BLaER1 treated with 17β-estradiol and CSF1 and Interleukin-3, amounts not matched to agents 10 nM and 100 nM (cell line): Measurements from ENCODE around the gene SLIT3.

Source experiments
- H3K27ac ChIP-seq, 11 experiments: shearing (Covaris generic); formaldehyde crosslinking; 2 replicates each; pipeline ENCODE4 v1.8.1; 2022
- H3K27me3 ChIP-seq, 11 experiments: shearing (Covaris generic); formaldehyde crosslinking; 2 replicates each; pipeline ENCODE4 v1.8.1; 2022
- H3K36me3 ChIP-seq, 11 experiments: shearing (Covaris generic); formaldehyde crosslinking; 2 replicates each; pipeline ENCODE4 v1.8.1; 2022
- H3K4me1 ChIP-seq, 10 experiments: shearing (Covaris generic); formaldehyde crosslinking; 2 replicates each; pipeline ENCODE4 v1.8.1; 2022
- H3K4me2 ChIP-seq, 11 experiments: shearing (Covaris generic); formaldehyde crosslinking; 2 replicates each; pipeline ENCODE4 v1.8.1; 2022
- H3K4me3 ChIP-seq, 10 experiments: shearing (Covaris generic); formaldehyde crosslinking; 2 replicates each; pipeline ENCODE4 v1.8.1; 2022
- H3K9ac ChIP-seq, 11 experiments: shearing (Covaris generic); formaldehyde crosslinking; 2 replicates each; pipeline ENCODE4 v1.8.1; 2022
- H3K9me3 ChIP-seq, 11 experiments: shearing (Covaris generic); formaldehyde crosslinking; replicated peaks in 1 of 11; 2 replicates each; pipeline ENCODE4 v1.8.1; 2022
- H4K20me1 ChIP-seq, 11 experiments: shearing (Covaris generic); formaldehyde crosslinking; 2 replicates each; pipeline ENCODE4 v1.8.1; 2022
- Cebpa-rat ChIP-seq, 11 experiments: shearing (Covaris generic); IDR thresholded peaks; 2 replicates each; pipeline ENCODE4 v1.8.1; 2022

SLIT3 gene

DNA sequence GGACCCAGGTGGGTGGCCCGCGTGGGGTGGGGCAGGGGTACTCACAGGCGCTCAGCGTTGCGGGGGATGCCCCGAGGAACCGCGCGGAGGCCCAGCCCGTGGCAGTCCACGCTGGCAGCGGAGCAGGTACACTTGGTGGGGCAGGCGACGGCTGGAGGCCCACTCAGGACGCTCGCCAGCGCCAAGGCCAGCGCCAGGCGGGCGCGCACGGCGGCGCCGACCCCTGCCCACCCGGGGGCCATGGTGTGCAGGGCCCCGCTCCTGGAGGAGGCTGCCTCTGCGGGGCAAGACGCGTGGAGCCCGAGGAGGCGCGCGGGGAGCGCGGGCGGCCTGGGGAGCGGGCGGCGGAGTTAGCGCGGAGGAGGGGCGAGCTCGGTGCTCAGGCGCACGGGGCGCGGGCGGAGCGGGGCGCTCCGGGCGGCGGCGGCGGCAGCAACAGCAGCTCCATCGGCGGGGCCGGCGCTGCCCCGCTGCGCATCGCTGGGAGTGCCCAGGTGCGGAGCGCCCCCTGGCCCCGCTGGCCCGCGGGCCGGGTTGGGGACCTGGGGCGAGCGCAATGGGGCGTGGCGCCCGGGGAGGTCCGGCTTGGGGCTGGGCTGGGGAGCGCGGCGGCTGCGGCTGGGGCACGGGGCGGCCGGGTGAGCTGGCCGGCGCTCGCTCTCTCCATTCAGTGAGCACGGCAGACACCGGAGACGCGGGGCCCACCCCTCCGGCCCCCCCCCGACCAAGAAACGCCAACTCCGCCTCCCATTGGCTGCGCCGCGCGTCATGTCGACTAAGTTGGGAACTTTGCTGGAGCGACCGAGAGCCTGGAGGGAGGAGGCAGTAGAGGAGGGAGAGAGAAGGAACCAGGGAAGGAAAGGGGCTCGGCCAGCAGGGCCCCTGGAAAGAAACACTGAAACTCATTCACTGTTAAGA, at the start of gene SLIT3:
Gene SLIT3 (minus strand): TSS at position 672 of the 918 bp plus-strand sequence. CDS start 430 bp downstream, at position 242.
- TF ChIP-seq Cebpa-rat (IDR thresholded peaks at IDR 0.05), result no peak
- H3K27ac ChIP-seq, result no peak within 1 kb of the TSS
- H3K27me3 ChIP-seq, result peaks cover 28 to 44% (median 37%) of the 10 kb centered on the region in 11 experiments
- H3K9ac ChIP-seq, result no peak within 1 kb of the TSS
- H4K20me1 ChIP-seq, result 0 out of 22 replicates have a peak, but pooled peaks cover 0 to 4% (median 0%) of the 10 kb centered on the region in 11 experiments
- peak within 1 kb of the TSS in 8 of 10 experiments; percentile 42 to 62 (median 48); a peak in 15 of 20 replicates for H3K4me3 ChIP-seq
- H3K9me3 ChIP-seq, result peaks cover 0 to 9% (median 0%) of the 10 kb centered on the region in 11 experiments; a peak in 6 of 22 replicates
- peak within 1 kb of the TSS; percentile 24 to 74 (median 60); a peak in 18 of 22 replicates for H3K4me2 ChIP-seq
- peaks cover 0 to 5% (median 0%) of the 10 kb centered on the region in 10 experiments; a peak in 2 of 20 replicates for H3K4me1 ChIP-seq
- H3K36me3 ChIP-seq, result no peaks in the 10 kb centered on the region

DNA sequence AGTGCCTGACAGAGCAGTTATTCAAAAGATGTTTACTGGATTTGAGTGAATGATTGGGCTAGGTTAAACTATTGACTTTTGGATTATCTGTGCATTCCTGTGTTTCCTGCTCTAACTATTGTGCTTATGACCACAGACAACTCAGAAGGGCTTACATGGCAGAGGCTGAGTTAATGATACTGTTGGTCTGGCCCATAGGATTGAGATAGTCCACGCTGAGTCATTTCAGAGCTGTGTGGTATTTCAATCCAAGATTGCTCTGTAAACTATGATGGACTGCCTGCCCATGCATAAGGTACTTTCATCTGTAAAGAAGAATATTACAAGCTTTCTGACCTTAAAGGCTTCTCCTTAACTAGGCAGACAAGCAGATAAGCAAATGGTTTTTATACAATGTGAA, 49.1 kb upstream of the SLIT3 start:
- Histone ChIP-seq H3K4me3 (no peak overlapping the region), H3K4me1 (peaks cover 0 to 12% (median 1%) of the 10 kb centered on the region in 10 experiments; a peak in 8 of 20 replicates), H3K9ac (no peak overlapping the region), H4K20me1 (no peaks in the 10 kb centered on the region), H3K27me3 (no peaks in the 10 kb centered on the region), H3K4me2 (no peak overlapping the region), H3K36me3 (no peaks in the 10 kb centered on the region), H3K27ac (no peak overlapping the region), H3K9me3 (no peaks in the 10 kb centered on the region)
- no peak for TF ChIP-seq Cebpa-rat (IDR thresholded peaks at IDR 0.05)

DNA sequence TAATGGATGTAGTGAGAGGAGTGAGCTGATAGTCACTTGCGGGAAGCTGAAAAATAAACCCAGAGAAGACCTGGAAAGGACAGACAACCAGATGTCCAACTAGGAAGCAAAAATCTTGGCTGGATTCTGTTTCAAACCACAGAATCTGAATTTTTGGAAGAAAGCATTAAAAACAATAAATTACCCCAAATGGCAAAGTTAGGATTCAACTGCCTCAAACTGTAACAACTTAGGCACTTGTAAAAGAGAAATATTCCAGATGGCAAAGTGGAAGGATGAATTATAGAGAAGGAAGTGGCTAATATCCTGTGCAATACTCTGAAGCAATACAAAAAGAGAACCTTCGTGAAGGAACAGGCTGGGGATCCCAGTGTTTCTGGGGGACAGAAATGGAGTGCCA, 46.8 kb upstream of the SLIT3 start:
- Histone ChIP-seq H3K27ac (peak overlapping the region in 1 of 11 experiments; percentile 16; a peak in 1 of 22 replicates), H3K9me3 (no peaks in the 10 kb centered on the region), H3K9ac (no peak overlapping the region)

DNA sequence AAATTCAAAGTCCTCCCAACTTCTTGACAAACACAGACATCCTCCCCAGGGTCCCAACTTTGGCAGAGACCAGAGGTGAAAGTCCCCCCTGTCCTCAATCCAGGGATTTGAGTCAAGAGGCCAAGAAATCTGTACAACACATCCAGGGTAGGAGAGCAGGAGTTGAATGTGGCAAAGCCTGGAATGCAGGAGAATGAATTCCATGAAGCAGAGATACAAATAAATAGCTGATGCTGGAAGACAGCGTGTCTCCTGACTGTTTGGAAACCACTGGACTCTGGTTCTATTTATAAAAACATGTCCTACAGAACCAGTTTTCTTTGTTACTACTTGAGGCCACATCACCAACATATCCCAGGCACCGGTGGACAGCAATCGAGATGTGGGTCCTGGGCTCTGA, 43.7 kb upstream of the SLIT3 start:
- Histone ChIP-seq H3K27me3 (no peaks in the 10 kb centered on the region), H3K4me1 (peaks cover 0 to 22% (median 1%) of the 10 kb centered on the region in 10 experiments; a peak in 8 of 20 replicates), H3K27ac (no peak overlapping the region), H4K20me1 (no peaks in the 10 kb centered on the region; a peak in 1 of 22 replicates), H3K9me3 (no peaks in the 10 kb centered on the region), H3K4me3 (no peak overlapping the region), H3K36me3 (no peaks in the 10 kb centered on the region), H3K9ac (no peak overlapping the region), H3K4me2 (no peak overlapping the region)
- no peak for TF ChIP-seq Cebpa-rat (IDR thresholded peaks at IDR 0.05)

More for the DNA sequence above, 46.8 kb upstream of the SLIT3 start:
- H3K36me3 ChIP-seq, result no peaks in the 10 kb centered on the region
- no peak overlapping the region for H3K4me3 ChIP-seq
- peak overlapping the region in 5 of 11 experiments; percentile 18 to 69 (median 57); a peak in 9 of 22 replicates for H3K4me2 ChIP-seq
- TF ChIP-seq Cebpa-rat (IDR thresholded peaks at IDR 0.05), result no peak
- H3K4me1 ChIP-seq, result peaks cover 0 to 12% (median 1%) of the 10 kb centered on the region in 10 experiments; a peak in 8 of 20 replicates
- no peaks in the 10 kb centered on the region for H3K27me3 ChIP-seq
- H4K20me1 ChIP-seq, result no peaks in the 10 kb centered on the region

DNA sequence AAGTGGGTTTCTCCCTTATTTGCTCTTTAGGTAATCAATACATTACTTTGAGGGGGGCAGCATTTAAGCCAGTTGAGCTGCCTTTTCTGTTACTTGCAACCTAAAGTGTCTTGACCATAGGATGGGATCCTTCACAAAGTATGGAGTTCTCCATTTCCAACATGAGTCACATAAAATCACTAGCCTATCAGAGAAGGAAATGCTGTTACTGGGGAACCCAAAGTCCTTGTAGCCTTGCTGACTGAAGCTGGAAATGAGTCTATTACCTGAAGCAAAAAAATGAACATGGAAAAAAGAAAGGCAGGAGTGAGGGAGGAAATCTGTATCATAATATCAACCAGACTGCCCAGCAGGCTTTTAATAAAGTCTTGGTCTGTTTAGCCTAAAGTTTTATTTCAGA, 42.8 kb upstream of the SLIT3 start:
- Histone ChIP-seq H3K36me3 (no peaks in the 10 kb centered on the region), H3K4me1 (peaks cover 0 to 22% (median 1%) of the 10 kb centered on the region in 10 experiments; a peak in 8 of 20 replicates), H3K9ac (no peak overlapping the region), H3K9me3 (no peaks in the 10 kb centered on the region), H4K20me1 (no peaks in the 10 kb centered on the region; a peak in 1 of 22 replicates), H3K27ac (no peak overlapping the region), H3K4me2 (no peak overlapping the region), H3K27me3 (no peaks in the 10 kb centered on the region), H3K4me3 (no peak overlapping the region)
- no peak for TF ChIP-seq Cebpa-rat (IDR thresholded peaks at IDR 0.05)

DNA sequence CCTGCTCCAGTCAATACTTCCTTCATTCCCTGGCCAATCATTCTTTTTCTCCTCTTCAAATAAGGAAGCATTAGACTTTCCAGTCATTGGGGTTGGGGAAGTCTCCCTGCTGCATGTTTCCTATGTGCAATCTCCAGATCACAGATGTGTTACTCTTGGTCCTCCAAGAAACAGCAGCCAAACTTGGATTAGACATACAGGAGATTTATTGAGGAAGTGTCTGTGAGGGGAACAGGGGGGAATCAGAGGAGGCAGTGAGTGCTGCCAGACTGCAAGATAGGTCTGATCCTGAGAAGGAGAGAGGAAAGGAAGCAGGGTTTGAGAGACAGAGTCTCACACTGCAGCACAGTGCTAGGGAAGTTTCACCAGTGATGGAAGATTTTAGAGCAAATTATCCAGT, 40.6 kb upstream of the SLIT3 start:
- no peaks in the 10 kb centered on the region for H3K27me3 ChIP-seq
- H4K20me1 ChIP-seq, result no peaks in the 10 kb centered on the region; a peak in 1 of 22 replicates
- H3K4me3 ChIP-seq, result no peak overlapping the region
- H3K4me2 ChIP-seq, result peak overlapping the region in 1 of 11 experiments; percentile 7; a peak in 1 of 22 replicates
- H3K4me1 ChIP-seq, result 0 out of 20 replicates have a peak, but pooled peaks cover 0 to 10% (median 0%) of the 10 kb centered on the region in 10 experiments
- no peak for TF ChIP-seq Cebpa-rat (IDR thresholded peaks at IDR 0.05)
- no peak overlapping the region for H3K27ac ChIP-seq
- H3K36me3 ChIP-seq, result no peaks in the 10 kb centered on the region
- no peaks in the 10 kb centered on the region for H3K9me3 ChIP-seq
- no peak overlapping the region for H3K9ac ChIP-seq

DNA sequence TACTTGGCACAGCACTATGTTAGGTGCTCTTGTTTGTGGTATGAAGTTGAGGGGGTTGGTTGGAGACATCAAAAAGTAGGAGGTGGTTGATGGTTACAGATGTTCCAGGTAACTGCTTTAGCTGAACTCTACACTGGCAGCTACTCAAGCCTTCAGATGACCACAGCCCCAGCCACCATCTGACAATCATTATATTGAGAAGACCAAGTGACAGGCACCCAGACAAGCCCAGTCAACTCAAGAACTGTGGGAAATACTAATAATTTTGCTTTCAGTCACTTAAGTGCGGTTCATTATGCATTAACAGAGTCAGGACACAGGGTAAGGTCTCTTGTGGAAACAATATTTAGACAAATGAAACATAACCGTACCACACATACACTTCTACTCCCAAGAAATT, 38.9 kb upstream of the SLIT3 start:
- H4K20me1 ChIP-seq, result no peaks in the 10 kb centered on the region; a peak in 1 of 22 replicates
- H3K36me3 ChIP-seq, result no peaks in the 10 kb centered on the region
- H3K4me1 ChIP-seq, result peaks cover 0 to 19% (median 0%) of the 10 kb centered on the region in 10 experiments; a peak in 3 of 20 replicates
- H3K27ac ChIP-seq, result no peak overlapping the region
- no peaks in the 10 kb centered on the region for H3K27me3 ChIP-seq
- no peak overlapping the region for H3K4me2 ChIP-seq
- H3K9ac ChIP-seq, result no peak overlapping the region
- TF ChIP-seq Cebpa-rat (IDR thresholded peaks at IDR 0.05), result no peak
- H3K4me3 ChIP-seq, result no peak overlapping the region
- no peaks in the 10 kb centered on the region for H3K9me3 ChIP-seq

DNA sequence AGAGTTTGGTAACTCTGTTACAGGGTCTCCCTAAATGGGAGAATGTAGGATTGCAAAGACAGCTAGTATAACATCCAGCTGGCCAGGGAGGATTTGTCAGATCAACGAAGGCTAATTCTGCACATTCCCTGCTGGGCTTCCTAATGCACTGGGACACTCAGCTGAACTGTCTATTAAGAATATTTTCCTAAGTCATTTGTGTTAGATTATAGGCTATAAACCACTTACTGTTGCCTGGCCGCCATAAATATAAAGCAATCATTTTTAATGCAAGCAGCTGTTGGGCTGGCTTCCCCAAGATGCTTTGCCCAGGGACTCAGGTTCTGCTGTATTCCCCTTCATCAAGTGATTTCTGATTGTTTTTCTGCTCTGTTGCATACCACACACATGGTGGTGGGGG, 35.3 kb upstream of the SLIT3 start:
- Histone ChIP-seq H3K4me1 (peaks cover 0 to 12% (median 0%) of the 10 kb centered on the region in 10 experiments; a peak in 3 of 20 replicates), H3K27ac (no peak overlapping the region), H3K9me3 (no peaks in the 10 kb centered on the region), H3K4me2 (no peak overlapping the region), H3K36me3 (no peaks in the 10 kb centered on the region), H4K20me1 (no peaks in the 10 kb centered on the region), H3K4me3 (no peak overlapping the region), H3K27me3 (no peaks in the 10 kb centered on the region), H3K9ac (no peak overlapping the region)
- TF ChIP-seq Cebpa-rat (IDR thresholded peaks at IDR 0.05), result no peak

DNA sequence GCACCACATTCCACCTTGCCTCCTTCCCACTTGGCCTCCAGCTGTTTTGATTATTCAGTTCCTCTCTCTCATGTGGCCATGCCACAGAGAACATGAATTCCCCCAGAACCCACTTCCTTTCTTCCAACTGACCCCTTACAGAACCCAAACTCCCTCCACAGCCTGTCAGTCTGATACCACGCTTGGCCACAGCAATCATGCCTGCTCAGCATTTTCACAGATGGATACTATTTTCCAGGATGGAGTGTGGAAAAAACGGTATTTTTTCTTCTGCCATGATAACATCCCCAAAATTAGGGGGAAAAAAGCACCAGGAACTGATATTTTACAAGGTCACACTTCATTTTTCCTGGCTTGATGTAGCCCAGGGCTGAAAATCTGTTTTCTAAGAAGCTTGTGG, 34.9 kb upstream of the SLIT3 start:
- Histone ChIP-seq H3K4me3 (no peak overlapping the region), H3K27ac (no peak overlapping the region), H4K20me1 (no peaks in the 10 kb centered on the region), H3K27me3 (no peaks in the 10 kb centered on the region), H3K9ac (no peak overlapping the region), H3K4me1 (peaks cover 0 to 10% (median 0%) of the 10 kb centered on the region in 10 experiments; a peak in 3 of 20 replicates), H3K9me3 (no peaks in the 10 kb centered on the region), H3K4me2 (peak overlapping the region in 2 of 11 experiments; percentile 4 to 30; a peak in 2 of 22 replicates), H3K36me3 (no peaks in the 10 kb centered on the region)
- no peak for TF ChIP-seq Cebpa-rat (IDR thresholded peaks at IDR 0.05)
